ENCODE measurements around the gene WSB1.
"Not testable (repeated sequence)": the region's sequence is repeated elsewhere in the genome, so short reads cannot be mapped to it uniquely, and the experiment has no call there.

Gene WSB1

GRCh38 chr17:27293898-27294688 lies at the start of gene WSB1:
WSB1 (plus strand) TSS chr17:27294114; CDS start chr17:27294396, 282 bp downstream.
- DNase-seq, result peak; percentile 86

DNA sequence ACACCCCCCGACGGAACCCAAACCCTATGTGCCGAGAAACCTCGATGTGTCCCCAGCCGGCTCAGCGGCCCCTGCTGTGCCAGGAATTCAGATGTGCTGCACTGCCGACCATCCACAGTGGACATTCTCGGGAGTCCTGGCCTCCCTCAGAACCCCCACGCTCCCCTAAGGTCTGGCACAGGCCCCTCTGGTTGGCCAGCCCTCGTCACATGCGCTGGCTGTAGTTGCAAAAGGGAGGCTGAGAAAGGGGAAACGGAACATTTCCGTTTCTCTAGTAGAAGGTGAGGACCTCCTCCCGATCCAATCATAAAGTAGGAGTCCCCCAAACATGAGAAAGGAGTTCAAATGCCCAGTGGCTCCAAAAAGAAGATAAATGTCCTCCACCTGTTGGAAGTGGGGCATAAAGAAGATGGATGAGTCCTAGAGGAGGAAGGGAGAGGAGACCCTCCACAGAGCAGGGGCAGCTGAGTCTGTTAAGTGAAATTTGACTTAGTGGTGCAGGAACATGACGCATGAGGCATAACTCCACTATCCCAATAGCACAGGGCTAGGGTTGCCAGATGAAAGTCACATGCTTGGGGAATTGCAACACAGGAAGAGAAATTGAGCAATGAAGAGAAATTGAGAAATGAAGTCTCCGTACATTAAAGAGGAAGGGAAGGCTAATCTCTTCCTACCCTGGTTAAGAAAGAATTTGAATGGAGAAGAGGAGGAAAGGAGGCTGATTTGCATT lies 49.3 kb upstream of the WSB1 start:
- DNase-seq, result no peak

- no peak for DNase-seq
Measured at GRCh38 chr17:27245230-27245696, 48.7 kb upstream of the WSB1 start.

DNA sequence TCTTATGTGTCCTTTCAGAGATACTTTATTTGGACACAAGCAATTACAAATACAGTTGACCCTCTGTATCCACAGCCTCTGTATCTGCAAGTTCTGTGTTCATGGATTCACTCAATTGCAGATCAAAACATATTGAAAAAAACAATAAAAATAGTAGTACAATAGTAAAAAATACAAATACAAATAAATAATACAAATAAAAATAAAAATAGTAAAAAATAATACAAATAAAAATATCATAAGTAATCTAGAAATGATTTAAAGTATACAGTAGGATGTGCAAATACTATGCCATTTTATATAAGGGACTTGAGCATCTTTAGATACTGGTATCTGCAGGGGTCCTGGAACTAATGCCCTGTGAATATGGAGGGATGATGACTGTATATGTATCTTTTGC lies 47.4 kb upstream of the WSB1 start:
- no peak for DNase-seq

DNA sequence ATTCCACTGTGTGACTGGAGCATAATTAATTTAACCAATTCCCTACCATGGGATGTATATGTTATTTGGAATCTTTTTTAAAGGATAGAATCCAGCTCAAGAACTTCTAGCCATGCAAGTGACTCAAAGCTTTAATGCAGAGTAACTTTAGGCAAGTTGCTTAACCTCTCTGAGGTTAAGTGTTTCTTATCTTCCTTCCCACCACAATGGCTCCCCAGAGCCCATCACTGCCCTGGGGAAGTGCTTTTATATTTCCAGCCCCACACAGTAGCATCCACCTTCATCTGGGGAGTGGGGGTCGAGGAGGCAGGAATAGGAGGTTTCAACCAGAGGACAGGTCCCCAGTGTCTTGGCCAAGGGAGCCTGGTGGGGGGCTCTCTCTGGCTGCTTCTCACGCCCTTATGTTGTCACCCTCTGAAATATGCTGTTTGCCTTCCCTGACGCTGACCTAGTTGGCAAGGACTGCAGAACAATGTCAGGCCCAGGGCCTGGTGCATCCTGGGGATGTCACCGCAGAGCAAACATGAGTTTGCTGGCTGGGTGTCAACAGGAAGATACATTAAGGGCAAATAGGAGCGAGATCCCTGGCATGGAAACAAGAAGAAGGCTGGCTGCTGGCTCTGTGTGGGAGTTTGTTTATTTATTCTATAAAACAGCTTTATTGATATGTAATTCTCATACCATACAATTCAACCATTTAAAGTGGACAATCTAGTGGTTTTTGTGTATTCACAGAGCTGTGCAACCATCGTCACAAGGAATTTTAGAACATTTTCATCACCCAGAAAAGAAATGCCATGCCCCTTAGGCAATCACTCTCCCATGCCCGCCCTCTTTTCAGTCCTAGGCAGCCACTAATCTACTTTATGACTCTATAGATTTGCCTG lies 46.6 kb upstream of the WSB1 start:
- no peak for DNase-seq

GRCh38 chr17:27247958-27248342 lies 46.0 kb upstream of the WSB1 start:
- no peak for DNase-seq

- not testable (repeated sequence) for DNase-seq
Measured at GRCh38 chr17:27250791-27251190, 43.1 kb upstream of the WSB1 start.

GRCh38 chr17:27254802-27255201 lies 39.1 kb upstream of the WSB1 start:
- not testable (repeated sequence) for DNase-seq

DNA sequence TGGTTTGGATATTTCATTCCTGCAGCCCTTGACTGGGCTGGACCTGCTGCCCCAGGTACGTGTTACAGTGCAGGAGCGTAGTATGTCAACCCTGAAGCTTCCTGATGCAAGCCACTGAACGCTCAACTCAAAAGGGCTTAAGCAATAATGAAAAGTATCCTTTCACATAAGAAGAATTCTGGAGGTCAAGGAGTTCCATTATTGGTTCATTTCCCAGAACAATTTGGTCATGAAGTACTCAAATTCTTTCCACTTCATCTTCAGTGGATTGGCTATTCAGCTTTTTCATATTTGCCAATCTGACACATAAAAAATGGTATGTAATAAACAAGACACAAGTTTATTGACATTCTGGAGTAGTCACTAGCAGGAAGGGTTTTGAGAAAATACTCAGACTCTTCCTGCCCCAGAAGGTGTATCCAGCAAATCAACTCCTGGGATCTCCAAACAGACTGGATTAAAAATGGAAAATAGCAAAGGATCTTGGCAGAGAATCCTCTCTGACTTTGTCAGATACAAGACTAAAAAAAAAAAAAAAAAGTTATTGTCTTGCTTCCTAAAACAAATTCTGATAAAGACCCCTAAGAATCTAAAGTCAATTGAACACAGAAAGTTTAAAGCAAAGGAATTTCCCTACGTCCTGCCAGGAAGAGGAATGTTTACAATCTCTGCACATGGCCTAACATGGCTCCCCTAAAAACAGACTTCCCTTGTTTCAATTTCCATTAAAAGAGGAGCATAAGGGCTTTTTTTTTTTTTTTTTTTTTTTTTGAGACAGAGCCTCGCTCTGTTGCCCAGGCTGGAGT lies 37.5 kb upstream of the WSB1 start:
- no peak for DNase-seq

DNA sequence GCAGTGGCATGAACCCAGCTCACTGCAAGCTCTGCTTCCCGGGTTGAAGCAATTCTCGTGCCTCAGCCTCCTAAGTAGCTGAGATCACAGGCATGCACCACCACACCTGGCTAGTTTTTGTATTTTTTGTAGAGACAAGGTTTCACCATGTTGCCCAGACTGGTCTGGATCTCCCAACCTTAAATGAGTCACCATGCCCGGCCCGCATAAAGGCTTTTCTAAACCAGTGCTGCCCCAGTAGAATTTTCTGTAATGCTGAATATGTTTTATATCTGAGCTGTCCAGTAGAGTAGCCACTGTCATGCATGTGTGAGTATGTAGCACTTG lies 36.9 kb upstream of the WSB1 start:
- DNase-seq, result no peak

- no peak for DNase-seq
Measured at GRCh38 chr17:27259356-27259755, 34.6 kb upstream of the WSB1 start.

GRCh38 chr17:27263386-27263785 lies 30.5 kb upstream of the WSB1 start:
- no peak for DNase-seq

DNA sequence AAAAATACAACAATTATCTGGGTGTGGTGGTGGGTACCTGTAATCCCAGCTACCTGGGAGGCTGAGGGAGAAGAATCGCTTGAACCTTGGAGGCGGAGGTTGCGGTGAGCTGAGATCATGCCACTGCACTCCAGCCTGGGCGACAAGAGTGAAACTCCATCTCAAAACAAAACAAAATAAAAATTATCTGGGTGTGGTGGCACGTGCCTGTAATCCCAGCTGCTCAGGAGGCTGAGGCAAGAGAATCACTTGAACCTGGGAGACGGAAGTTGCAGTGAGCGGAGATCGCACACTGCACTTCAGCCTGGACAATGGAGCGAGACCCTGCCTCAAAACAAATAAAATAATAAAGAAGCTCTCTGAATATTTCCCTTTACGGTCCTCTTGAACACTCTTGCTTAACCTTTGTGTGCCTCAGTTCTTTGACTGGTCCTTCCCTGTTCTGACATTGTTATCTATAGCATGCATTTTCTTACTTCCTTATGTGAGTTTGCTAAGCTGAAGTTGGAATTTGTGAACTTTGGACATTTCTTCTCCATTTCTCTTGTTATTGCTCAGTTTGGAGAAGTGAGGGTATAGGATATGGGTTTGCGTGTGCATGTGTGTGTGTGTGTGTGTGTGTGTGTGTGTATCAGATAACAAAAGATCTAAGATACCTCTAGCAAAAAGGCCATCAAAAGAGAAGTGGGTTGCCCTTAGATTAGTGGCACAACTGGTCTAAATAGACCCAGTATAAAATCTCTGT lies 29.7 kb upstream of the WSB1 start:
- DNase-seq, result no peak

GRCh38 chr17:27265333-27265732 lies 28.6 kb upstream of the WSB1 start:
- DNase-seq, result no peak

- no peak for DNase-seq
Measured at GRCh38 chr17:27266228-27266627, 27.7 kb upstream of the WSB1 start.

GRCh38 chr17:27268394-27269085 lies 25.4 kb upstream of the WSB1 start:
- no peak for DNase-seq

DNA sequence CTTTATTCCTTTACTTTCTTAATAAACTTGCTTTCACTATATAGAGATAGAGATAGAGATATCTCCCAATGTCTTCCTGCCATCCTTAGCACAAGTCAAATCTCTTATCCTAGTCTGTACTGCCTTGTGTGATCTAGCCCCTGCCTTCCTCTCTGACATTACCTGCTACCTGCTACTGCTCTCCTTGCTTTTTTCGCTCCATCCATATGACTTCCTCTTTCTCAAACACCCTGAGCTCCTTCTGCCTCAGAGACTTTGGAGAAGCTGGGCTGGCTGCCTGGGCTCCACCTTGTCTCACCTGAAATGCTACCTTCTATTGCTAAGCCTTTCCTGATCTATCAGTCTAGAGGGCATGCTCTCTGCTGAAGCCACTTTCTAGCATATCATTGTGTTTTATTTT lies 24.7 kb upstream of the WSB1 start:
- no peak for DNase-seq

- no peak for DNase-seq
Measured at GRCh38 chr17:27269974-27270373, 23.9 kb upstream of the WSB1 start.

GRCh38 chr17:27276653-27277156 lies 17.2 kb upstream of the WSB1 start:
- DNase-seq, result no peak

DNA sequence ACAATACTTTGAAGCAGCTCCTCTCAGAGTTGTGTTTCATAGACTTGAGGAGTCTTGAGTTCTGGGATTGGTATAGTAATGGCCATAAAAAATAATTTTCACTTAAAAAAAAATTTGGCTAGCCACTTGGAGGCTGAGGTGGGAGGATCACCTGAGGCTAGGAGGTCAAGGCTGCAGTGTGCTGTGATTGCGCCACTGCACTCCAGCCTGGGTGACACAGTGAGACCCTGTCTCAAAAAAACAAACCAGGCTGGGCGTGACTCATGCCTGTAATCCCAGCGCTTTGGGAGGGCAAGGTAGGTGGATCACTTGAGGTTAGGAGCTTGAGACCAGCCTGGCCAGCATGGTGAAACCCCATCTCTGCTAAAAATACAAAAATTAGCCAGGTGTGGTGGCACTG lies 14.8 kb upstream of the WSB1 start:
- DNase-seq, result not testable (repeated sequence)

DNA sequence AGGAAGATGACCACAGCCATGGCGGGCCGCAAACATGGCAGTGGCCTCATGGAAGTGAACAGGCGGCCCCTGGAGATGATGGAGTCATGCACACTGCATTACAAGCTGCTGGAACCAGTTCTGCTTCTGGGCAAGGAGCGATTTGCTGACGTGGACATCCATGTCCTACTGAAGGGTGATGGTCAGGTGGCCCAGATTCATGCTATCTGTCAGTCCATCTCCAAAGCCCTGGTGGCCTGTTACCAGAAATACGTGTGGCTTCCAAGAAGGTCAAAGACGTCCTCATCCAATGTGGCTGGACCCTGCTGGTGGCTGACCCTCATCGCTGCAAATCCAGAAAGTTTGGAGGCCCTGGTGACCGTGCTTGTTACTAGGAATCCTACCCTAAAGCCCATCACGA lies 13.4 kb upstream of the WSB1 start:
- DNase-seq, result no peak

Measured in NK-92 treated with Interleukin-12 subunit alpha and Interleukin-12 subunit beta, amount 100 ng/mL, for 24 hours (cell line).